NCI-H1436 treated with DMSO at 0.1 percent for 48 hours (cell line): ENCODE results near the gene HOXB13.

Source experiments
- DNase-seq: peaks from one replicate; lab custom pipeline; 2025; lab: John Stamatoyannopoulos, UW

Gene HOXB13

GRCh38 chr17:48728232-48729231 is at the start of gene HOXB13:
TSS of gene HOXB13 (minus strand) at chr17:48728750. CDS start at chr17:48728593, 157 bp downstream.
- peak; percentile 17 for DNase-seq

- no peak for DNase-seq
Measured at GRCh38 chr17:48776602-48777001, 48.1 kb upstream of the HOXB13 start.

- no peak for DNase-seq
Measured at GRCh38 chr17:48773245-48773644, 44.7 kb upstream of the HOXB13 start.

- DNase-seq: no peak
Measured at GRCh38 chr17:48770954-48771353, 42.4 kb upstream of the HOXB13 start.

- DNase-seq: no peak
Measured at GRCh38 chr17:48769009-48769675, 40.6 kb upstream of the HOXB13 start.

GRCh38 chr17:48767263-48767774 is 38.8 kb upstream of the HOXB13 start:
- DNase-seq: no peak

GRCh38 chr17:48761114-48761513 is 32.6 kb upstream of the HOXB13 start:
- DNase-seq: no peak

GRCh38 chr17:48760411-48760810 is 31.9 kb upstream of the HOXB13 start:
- DNase-seq: no peak

- no peak for DNase-seq
Measured at GRCh38 chr17:48759288-48759687, 30.7 kb upstream of the HOXB13 start.

- DNase-seq: no peak
Measured at GRCh38 chr17:48757524-48757961, 29.0 kb upstream of the HOXB13 start.

- no peak for DNase-seq
Measured at GRCh38 chr17:48756830-48757251, 28.3 kb upstream of the HOXB13 start.

GRCh38 chr17:48755356-48755755 is 26.8 kb upstream of the HOXB13 start:
- DNase-seq: no peak

- DNase-seq: no peak
Measured at GRCh38 chr17:48754500-48755261, 26.1 kb upstream of the HOXB13 start.

GRCh38 chr17:48753794-48754499 is 25.4 kb upstream of the HOXB13 start:
- no peak for DNase-seq

GRCh38 chr17:48752399-48753288 is 24.1 kb upstream of the HOXB13 start:
- DNase-seq: no peak

GRCh38 chr17:48751733-48752398 is 23.3 kb upstream of the HOXB13 start:
- DNase-seq: no peak

- no peak for DNase-seq
Measured at GRCh38 chr17:48751172-48751571, 22.6 kb upstream of the HOXB13 start.

- no peak for DNase-seq
Measured at GRCh38 chr17:48749621-48750553, 21.3 kb upstream of the HOXB13 start.
